Lower leg skin (tissue), 3 donors: Measurements from ENCODE around the gene MINK1.

Source experiments
- POLR2A ChIP-seq, 2 donors: fragments of 450-650 bp; IDR thresholded peaks; one replicate each; pipeline ENCODE4 v1.6.1; 2016 to 2017; ENCODE audit warnings: antibody characterized with exemption in 2 of 2, mild to moderate bottlenecking in 1 of 2, moderate library complexity in 1 of 2
- TF ChIP-seq, protein P1 (sequence below), 3 donors: fragments of 450-650 bp; IDR thresholded peaks; one replicate each; pipeline ENCODE4 v1.5.1; 2016; ENCODE audit warnings: antibody characterized with exemption in 3 of 3, mild to moderate bottlenecking in 3 of 3, moderate library complexity in 2 of 3

GRCh38 chr17:4806777-4807604, 26.1 kb upstream of the MINK1 start, which contains the start of gene PLD2:
- TF ChIP-seq, protein P1, sequence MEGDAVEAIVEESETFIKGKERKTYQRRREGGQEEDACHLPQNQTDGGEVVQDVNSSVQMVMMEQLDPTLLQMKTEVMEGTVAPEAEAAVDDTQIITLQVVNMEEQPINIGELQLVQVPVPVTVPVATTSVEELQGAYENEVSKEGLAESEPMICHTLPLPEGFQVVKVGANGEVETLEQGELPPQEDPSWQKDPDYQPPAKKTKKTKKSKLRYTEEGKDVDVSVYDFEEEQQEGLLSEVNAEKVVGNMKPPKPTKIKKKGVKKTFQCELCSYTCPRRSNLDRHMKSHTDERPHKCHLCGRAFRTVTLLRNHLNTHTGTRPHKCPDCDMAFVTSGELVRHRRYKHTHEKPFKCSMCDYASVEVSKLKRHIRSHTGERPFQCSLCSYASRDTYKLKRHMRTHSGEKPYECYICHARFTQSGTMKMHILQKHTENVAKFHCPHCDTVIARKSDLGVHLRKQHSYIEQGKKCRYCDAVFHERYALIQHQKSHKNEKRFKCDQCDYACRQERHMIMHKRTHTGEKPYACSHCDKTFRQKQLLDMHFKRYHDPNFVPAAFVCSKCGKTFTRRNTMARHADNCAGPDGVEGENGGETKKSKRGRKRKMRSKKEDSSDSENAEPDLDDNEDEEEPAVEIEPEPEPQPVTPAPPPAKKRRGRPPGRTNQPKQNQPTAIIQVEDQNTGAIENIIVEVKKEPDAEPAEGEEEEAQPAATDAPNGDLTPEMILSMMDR (IDR thresholded peaks at IDR 0.05), result no peak
- TF ChIP-seq POLR2A (IDR thresholded peaks at IDR 0.05), result no peak
